H1 (cell line): Measurements from ENCODE around the gene AK5.

Source experiments
- TAF1 ChIP-seq: IDR thresholded peaks from 2 replicates; pipeline ENCODE4 v1.6.1; 2011; ENCODE audit warnings: mild to moderate bottlenecking, low read depth, low read length
- YY1 ChIP-seq: IDR thresholded peaks from 2 replicates; pipeline ENCODE4 v1.6.1; 2011; ENCODE audit warnings: low read depth, mild to moderate bottlenecking, low read length

- no peak for TF ChIP-seq TAF1
- TF ChIP-seq YY1 = no peak
These were observed 250.8 kb downstream of the AK5 start for GRCh38 chr1:77532641-77533040.
